Hepatic stellate cell (primary cell): ENCODE results near the gene AP1G2.
A peak's percentile ranks its signal among the peaks of the same experiment; 100 is the strongest.
"Not testable (repeated sequence)": the region's sequence is repeated elsewhere in the genome, so short reads cannot be mapped to it uniquely, and the experiment has no call there.

ENCODE experiments used
- DNase-seq: peaks from one replicate; pipeline ENCODE4 v3.0.0; 2011; ENCODE audit warnings: low spot score

The AP1G2 gene

DNA sequence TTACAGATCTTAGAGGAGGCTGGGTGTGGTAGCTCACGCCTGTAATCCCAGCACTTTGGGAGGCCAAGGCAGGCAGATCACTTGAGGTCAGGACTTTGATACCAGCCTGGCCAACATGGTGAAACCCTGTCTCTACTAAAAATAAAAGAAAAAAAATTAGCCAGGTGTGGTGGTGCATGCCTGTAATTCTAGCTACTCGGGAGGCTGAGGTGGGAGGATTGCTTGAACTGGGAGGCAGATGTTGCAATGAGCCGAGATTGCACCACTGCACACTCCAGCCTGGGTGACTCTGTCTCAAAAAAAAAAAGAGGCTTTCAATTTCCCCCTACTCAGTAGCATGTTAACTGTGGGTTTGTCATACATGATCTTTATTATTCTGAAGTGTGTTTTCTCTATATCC is 26.6 kb upstream of the AP1G2 start:
- DNase-seq, result not testable (repeated sequence)

DNA sequence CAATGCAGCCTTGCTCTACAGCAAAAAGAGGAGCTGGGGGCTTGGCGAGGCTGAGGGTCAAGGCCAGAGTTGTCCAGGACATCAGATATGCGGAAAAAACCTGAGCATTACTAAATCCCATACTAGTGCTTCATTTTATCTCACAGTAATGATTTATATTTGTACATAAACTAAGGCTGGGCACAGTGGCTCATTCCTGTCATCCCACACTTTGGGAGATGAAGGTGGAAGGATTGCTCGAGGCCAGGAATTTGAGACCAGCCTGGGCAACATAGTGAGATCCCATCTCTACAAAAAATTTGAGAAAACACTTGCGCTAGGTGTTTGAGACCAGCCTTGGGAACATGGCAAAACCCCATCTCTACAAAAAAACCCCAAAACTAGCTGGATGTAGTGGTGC is 22.6 kb upstream of the AP1G2 start:
- DNase-seq, result no peak

DNA sequence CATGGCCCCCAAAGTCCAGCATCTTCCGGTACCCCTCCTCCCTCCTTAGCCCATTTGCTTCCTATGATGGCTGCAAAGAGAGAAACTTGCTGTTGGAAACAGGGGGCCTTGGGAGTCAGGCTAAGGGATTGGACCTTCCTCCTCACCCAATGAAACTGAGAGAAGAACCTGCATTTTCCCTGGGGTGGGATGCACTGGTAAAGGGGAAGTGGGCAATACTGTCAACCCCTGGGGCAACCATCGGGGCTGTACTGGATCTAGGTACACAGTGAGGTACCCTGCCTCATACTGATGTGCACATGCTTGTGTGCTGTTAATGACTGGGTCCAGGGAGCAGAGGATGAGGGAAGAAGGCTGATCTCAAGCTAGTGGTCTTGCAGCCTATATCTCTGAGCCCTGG is 22.0 kb upstream of the AP1G2 start:
- no peak for DNase-seq

DNA sequence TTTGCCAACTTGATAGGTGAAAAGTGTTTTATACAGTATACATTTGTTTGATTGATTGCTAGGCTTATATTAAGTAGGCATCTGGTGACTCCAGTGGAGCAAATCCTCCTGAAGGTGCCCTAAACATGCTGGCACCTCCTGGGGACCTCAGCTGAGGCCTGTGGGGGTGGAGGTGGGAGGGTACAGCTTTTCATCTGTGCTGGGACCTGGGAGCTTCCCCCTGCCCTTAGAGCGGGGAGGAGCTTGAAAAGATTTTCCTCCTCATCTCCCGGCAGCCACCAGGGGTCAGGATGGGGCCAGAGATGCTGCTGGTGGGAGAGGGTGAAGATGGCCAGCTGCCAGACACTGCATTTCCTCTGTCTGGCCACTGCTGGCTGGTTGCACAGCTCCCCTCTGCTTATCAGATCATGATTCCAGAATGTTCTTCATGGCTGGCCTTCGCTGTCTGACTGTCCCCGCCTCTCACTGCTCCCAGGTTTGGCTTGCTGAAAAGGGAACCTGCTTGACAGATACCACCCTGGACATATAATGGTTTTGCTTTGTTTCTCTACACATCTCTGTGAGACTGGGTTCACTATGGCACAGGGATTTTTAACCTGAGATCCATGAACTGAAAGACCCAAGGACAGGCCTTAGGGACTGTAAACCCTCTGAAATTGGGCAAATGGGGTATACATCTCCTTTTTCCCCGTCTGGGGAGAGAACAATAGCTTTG is 21.4 kb upstream of the AP1G2 start:
- DNase-seq, result peak; percentile 88

DNA sequence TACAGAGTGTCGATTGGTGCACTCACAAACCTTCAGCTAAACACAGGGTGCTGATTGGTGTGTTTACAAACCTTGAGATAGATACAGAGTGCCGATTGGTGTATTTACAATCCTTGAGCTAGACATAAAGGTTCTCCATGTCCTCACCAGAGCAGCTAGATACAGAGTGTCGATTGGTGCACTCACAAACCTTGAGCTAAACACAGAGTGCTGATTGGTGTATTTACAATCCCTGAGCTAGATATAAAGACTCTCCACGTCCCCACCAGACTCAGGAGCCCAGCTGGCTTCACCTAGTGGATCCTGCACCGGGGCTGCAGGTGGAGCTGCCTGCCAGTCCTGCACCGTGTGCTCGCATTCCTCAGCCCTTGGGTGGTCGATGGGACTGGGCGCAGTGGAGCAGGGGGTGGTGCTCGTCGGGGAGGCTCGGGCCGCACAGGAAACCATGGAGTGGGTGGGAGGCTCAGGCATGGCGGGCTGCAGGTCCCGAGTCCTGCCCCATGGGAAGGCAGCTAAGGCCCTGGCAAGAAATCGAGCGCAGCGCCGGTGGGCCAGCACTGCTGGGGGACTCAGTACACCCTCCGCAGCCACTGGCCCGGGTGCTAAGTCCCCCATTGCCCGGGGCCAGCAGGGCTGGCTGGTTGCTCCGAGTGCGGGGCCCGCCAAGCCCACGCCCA is 17.1 kb upstream of the AP1G2 start:
- not testable (repeated sequence) for DNase-seq

DNA sequence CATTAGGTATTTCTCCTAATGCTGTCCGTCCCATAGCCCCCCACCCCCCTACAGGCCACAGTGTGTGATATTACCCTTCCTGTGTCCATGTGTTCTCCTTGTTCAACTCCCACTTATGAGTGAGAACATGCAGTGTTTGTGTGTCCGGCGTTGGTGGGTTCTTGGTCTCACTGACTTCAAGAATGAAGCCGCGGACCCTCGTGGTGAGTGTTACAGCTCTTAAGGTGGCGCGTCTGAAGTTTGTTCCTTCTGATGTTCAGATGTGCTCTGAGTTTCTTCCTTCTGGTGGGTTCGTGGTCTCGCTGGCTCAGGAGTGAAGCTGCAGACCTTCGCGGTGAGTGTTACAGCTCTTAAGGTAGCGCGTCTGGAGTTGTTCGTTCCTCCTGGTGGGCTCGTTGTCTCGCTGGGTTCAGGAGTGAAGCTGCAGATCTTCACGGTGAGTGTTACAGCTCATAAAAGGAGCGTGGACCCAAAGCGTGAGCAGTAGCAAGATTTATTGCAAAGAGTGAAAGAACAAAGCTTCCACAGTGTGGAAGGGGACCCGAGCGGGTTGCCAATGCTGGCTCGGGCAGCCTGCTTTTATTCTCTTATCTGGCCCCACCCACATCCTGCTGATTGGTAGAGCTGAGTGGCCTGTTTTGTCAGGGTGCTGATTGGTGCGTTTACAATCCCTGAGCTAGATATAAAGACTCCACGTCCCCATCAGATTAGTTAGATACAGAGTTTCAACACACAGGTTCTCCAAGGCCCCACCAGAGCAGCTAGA is 16.4 kb upstream of the AP1G2 start:
- not testable (repeated sequence) for DNase-seq

DNA sequence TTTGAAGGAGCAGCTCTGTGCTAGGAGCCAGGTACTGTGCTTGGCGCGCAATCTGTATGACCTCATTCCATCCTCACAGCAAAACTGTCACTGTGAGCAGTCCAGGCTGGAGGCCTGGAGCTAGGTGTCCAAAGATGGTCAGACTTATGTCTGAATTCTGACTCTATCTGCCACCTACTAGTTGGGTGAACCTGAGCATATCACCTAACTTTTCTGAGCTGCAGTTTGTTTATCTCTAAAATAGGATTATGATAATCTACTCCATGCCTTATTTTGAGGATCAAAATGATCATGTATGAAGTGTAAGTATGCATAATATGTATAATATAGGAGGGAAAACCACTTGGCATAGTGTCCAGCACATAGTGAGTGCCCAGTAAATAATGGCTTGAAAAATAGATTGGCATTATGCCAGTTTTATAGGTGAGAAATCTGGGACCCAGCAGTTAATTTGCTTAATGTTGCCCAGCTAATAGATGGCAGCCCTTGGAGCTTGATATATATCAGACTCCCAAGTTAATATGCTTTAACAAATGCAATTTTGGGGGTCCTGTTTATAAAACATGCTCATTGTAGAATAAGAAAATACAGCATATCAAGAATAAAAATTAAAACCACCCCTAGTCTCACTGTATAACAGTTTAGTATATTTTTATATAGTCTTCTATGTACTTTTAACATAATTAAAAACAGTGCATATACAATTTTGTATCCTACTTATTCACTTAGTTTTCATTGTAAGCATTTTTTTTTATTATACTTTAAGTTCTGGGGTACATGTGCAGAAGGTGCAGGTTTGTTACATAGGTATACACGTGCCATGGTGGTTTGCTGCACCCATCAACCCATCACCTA is 15.5 kb upstream of the AP1G2 start:
- DNase-seq, result no peak

DNA sequence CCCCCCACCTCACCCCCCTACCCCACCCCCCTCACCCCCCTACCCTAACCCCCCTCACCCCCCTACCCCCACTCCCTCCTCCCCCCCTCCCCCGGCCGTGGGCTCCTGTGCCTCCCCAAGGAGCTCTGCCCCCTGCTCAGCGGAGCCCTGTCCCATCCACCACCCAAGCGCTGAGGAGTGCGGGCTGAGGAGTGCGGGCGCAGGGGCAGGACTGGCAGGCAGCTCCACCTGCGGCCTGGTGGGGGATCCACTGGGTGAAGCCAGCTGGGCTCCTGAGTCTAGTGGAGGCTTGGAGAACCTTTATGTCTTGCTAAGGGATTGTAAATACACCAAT is 13.3 kb upstream of the AP1G2 start:
- DNase-seq, result no peak

DNA sequence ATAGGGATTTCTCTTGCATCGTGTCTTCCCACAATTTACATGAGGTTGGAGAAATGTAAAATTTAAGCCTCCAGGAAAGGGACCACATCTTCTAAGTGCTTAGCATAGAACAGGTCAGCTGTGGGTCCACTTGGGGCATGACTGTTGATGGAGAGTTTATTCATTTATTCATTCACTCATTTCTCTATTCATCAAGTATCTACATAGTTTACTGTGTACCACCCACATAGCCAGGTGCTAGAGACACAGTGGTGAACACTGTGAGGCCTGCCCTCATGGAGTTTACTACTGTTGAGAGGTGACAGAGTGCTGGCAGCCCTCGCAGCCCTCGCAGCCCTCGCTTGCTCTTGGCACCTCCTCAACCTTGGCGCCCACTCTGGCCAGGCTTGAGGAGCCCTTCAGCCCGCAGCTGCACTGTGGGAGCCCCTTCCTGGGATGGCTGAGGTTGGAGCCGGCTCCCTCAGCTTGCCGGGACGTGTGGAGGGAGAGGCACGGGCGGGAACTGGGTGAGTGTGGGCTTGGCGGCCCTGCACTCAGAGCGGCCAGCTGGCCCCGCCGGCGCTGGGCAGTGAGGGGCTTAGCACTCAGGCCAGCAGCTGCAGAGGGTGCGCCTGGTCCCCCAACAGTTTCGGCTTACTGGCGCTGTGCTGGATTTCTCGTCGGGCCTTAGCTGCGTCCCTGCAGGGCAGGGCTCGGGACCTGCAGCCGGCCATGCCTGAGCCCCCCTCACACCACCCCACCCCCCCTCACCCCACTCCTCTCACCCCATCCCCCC is 12.7 kb upstream of the AP1G2 start:
- no peak for DNase-seq

DNA sequence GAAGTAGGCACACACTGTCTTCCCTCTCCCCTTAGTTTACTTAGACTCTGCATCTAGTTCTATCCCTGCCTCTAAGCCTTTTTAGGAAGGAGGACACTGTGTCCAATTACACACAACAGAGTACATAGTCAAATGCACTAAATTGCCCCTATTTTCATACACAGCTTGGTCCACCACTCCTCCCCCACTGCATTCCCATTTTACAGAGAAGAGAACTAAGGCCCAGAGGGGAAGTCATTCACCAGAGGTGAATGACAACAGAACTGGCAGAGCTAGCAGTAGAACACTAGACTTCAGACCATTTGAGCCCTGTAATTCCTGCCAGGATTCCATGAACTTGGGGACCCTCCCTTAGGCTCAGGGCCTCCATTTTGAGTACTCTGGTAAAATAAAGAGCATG is 12.1 kb upstream of the AP1G2 start:
- no peak for DNase-seq

DNA sequence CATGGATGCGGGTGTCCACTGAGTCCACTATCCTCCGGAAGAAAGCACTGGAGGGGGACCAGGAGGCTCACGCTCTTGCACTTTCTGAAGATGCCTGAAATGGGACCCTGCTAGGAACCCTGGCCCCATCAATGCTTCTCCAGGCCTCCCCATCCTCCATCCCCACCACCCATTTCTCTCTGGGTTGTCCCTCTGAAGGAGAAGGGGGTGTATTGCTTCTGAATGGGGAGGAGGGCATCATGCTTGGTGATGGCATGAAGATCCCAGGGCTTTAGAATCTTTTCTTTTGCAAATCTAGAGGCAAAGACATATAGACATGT is 11.7 kb upstream of the AP1G2 start:
- no peak for DNase-seq

DNA sequence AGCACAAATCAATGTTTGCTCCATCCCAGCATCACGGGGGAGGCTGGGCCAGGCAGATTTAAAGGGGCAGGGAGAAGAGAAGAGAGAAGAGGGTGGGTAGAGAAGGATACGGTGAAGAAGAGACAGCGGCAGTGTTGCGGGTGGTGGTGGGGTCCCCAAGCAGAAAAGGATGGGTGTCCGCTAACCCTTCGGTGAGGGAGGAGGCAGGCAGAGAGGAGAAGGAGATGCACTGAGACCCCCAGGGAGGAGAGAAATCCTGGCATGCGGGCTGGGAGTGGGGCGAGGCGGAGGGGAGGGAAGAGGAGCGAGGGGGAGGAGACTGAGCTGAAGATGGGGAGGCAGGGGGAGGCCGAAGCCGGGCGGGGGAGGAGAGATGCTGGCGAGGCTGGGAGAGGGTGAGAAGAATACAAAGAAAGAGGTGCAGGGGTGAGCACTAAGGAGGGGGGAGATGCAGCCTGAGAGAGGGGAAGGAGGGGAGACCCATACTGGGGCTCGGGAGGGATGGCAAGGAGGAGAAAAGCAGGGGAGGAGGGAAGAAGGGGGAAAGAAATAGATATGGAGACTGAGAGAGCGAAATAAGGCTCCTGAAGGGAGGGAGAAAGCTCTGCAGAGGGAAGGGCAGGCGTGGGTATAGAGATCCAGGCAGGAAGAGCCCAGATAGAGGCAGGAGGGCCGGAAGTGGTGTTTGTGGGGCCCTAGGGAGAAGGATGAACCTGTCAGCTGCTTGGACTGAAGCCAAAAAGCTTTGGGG is 11.1 kb upstream of the AP1G2 start, which contains the start of gene JPH4:
TSS of gene JPH4 (minus strand) at position 231 of the 751 bp plus-strand sequence. CDS start 1,337 bp downstream, outside the sequence.
- DNase-seq, result no peak

DNA sequence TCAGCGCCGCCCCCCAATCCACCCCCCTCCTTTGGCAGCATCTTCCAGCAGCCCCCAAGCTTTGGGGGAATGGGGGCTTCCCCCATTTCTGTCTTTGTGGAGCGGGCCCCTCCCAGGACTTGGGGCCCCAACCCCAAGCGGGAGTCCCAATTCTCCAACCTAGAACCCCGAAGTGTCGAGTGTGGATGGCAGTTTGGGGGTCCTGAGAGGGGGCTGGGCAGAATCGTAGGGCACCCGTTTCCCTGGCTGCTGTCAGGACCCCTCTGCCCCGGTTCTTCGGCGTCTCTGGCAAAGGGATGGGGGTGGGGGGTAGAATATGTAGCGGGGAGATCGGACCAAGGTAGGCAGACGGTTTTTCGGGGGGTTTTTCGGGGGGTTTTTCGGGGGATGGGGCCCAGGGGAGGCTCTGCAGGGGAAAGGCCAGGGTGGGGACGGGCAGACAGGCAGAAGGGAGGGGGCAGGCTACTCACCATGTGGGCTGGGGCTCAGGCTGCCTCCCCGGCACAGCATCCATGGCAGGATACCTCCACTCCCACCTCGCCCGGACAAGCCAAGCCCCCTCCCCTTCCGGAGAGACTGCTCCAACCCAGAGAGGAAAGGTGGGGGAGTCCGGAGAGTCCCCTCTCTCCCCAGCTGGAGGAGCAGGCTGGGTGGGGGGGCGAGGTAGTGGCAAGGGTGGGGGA is 10.3 kb upstream of the AP1G2 start:
- peak; percentile 3 for DNase-seq

DNA sequence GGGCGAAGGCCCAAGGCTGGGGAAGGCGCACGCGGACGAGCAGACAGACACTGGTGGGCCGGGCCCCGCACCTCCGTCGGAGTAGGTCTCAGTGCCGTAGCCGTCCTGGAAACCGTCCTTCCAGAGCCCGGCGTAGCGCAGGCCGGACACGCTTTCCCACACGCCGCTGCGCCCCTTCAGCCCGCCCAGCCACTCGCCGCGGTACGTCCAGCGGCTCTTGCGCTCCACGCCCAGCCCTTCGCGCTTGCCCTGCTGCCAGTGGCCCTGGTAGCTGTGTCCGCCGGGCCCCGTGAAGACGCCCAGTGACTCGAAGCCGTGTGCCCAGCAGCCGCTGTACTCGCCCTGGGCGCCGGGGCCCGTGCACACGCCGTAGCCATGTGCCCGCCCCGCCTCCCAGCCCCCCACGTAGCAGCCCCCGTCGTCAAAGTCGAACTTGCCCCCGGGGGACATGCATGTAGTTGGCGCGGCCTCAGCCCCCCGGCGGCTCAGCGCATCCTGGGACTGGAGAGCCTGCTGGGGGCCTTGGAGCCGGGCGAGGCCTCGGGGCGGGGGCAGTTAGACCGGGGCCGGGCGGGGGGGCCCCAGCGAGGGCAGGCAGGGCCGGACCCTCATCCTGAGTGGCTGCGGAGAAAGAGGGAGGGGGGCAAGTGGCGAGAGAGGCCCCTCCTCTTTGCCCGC is 9.6 kb upstream of the AP1G2 start:
- peak; percentile 44 for DNase-seq

DNA sequence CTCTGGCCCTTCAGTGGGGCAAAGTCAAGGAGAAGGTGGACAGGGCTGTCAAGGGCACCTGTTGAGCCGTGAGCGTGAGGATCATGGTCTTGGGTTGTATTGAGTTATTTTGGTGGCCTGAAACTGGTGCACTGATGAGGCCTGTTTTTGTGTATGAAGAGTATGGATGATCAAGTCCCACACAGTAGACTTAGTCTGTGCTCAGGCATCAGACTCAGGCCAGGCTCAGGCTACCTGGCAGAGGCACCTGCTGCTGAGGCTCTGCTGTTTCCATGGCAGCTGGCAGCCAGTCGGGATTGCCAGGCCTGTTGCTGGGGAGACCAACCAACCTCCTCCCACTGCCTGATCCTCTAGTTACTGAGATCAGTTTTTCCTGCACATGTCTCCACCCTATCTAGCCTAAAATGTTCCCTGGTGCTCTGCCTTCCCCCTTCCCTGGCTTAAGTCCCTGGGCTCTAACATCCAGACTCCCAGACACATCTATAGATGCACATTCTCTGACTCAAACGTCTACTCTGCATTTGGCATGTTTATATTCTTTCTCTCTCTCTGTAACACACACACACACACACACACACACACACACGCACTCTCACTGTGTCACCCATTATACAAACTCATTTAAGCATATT is 5.9 kb upstream of the AP1G2 start:
- no peak for DNase-seq

DNA sequence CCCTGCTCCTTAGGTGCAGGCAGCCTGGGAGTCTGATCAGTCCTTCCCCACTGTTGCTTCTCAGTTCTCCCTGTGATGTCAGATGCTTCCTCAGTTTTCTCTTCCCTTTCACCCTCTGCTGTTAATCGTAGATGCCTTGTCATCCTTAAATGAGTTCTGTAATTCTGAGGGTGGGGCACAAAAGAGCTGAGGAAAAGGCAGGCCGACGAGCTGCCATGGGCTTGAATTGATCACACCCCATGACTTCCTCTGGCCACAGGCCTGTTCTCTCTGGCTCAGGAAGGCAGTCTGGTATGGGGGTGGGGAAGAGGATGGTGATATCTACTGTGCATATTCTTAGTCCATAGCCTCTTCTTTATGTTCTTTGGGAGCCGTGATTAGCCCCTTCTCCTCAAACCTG is 5.2 kb upstream of the AP1G2 start:
- DNase-seq, result no peak

DNA sequence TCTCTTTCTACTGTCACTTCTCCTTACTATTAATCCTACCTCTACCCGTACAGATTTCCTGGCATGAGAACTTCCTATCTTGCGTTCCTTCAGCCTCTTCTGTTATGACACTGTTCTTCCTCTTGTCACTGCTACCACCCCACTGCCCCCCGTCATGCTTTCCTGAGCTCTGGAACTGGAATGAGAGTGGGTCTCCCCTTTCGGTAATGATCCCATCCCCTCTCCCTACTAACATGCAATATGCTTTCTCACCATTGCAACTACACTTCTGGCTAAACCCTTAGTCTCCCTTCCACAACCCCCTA is 4.9 kb upstream of the AP1G2 start:
- no peak for DNase-seq

DNA sequence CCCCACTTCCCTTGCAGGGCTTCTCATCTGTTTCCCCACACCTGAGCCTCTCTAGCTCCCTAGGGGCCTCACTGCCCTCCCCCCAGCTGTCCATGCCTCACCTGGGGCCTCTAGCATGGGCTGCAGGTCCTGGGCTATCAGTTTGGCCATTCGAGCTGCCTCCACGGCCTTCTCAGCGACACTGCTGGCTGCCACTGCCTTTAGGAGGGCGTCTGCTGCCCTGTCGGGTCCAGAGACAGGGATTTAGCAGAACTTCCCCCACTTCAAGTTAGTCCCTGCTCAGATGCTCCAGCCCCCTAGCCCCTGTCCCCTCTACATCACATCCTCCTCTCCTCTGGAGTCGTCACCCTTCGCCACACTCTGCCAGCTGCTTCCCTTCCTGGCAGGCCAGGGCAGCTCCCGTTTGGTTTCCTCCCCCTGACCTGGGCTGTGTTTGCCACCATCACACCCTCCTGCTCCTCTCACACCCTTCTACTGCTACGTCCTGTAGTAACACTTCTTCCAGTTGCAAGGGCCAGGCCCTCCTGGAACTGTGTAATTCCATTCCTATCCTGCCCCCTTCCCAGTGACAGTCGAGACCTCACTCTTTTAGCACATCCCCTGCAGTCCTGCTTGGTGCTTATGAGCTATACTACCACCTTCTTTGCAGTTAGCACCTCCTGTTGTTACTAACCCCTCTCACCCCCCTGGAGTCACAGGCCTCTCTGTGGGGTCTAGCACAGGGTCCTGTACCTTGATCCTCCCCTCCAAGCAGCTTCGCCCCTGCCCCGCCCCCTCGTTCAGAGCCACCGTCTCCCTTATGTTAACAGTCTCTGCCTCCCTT is 4.3 kb upstream of the AP1G2 start:
- DNase-seq, result no peak
